ENCODE measurements around the gene ERCC1. TPM values are rescaled to one million over a fixed set of nuclear protein-coding genes. Genes with fewer than 3 reads are reported as not detected.

ERCC1 gene
- total and polyA plus RNA-seq, 2 of the 13 experiments (the other 11 are each of a cell fraction or from before 2014, with no cell fraction given), result 40.0 to 66.4 TPM

- TF ChIP-seq YEATS4 (CRISPR knock-in tag; IDR thresholded peaks at IDR 0.05; ENCODE audit: borderline replicate concordance) (peak; percentile 3; the same call in 1 of the 2 replicates), SIN3A (IDR thresholded peaks at IDR 0.05; ENCODE audit: borderline replicate concordance, low read depth, low read length) (no peak), FUBP1 (CRISPR knock-in tag; IDR thresholded peaks at IDR 0.05; ENCODE audit: borderline replicate concordance) (no peak), CCDC6 (CRISPR knock-in tag; IDR thresholded peaks at IDR 0.05) (no peak), NFE2L2 (IDR thresholded peaks at IDR 0.05; ENCODE audit: low read length) (no peak), NCOA1 (CRISPR knock-in tag; IDR thresholded peaks at IDR 0.05) (no peak), ZNF451 (CRISPR knock-in tag; IDR thresholded peaks at IDR 0.05) (no peak), ZNF382 (CRISPR knock-in tag; IDR thresholded peaks at IDR 0.05; ENCODE audit: borderline replicate concordance) (no peak), ZSCAN20 (CRISPR knock-in tag; IDR thresholded peaks at IDR 0.05; ENCODE audit: borderline replicate concordance) (no peak), EED (CRISPR knock-in tag; IDR thresholded peaks at IDR 0.05) (no peak), CEBPB (IDR thresholded peaks at IDR 0.05; ENCODE audit: borderline replicate concordance, low read depth, low read length) (no peak), ZBTB42 (CRISPR knock-in tag; IDR thresholded peaks at IDR 0.05) (no peak), ZFP1 (CRISPR knock-in tag; IDR thresholded peaks at IDR 0.05) (no peak), PAWR (CRISPR knock-in tag; IDR thresholded peaks at IDR 0.05; ENCODE audit: borderline replicate concordance) (no peak), ZNF337 (CRISPR knock-in tag; IDR thresholded peaks at IDR 0.05; ENCODE audit: borderline replicate concordance, low read depth) (0 out of 2 replicates have a peak, but pooled peaks have one; percentile 11), KMT2B (CRISPR knock-in tag; IDR thresholded peaks at IDR 0.05) (no peak; the same call in 1 of the 2 replicates), IRF9 (CRISPR knock-in tag; IDR thresholded peaks at IDR 0.05; ENCODE audit: borderline replicate concordance) (no peak), MXI1 (IDR thresholded peaks at IDR 0.05; ENCODE audit: borderline replicate concordance, low read depth, low read length) (peak; percentile 33; the same call in 1 of the 3 replicates), ZNF782 (CRISPR knock-in tag; IDR thresholded peaks at IDR 0.05; ENCODE audit: borderline replicate concordance) (no peak), DNMT3B (CRISPR knock-in tag; conservative IDR thresholded peaks at IDR 0.05) (no peak), SP4 (CRISPR knock-in tag; IDR thresholded peaks at IDR 0.05) (no peak), NAIF1 (CRISPR knock-in tag; IDR thresholded peaks at IDR 0.05; ENCODE audit: borderline replicate concordance) (no peak), CAMTA2 (CRISPR knock-in tag; IDR thresholded peaks at IDR 0.05; ENCODE audit: borderline replicate concordance) (no peak), NBN (conservative IDR thresholded peaks at IDR 0.05) (no peak)
- TF ChIP-seq, protein P1, sequence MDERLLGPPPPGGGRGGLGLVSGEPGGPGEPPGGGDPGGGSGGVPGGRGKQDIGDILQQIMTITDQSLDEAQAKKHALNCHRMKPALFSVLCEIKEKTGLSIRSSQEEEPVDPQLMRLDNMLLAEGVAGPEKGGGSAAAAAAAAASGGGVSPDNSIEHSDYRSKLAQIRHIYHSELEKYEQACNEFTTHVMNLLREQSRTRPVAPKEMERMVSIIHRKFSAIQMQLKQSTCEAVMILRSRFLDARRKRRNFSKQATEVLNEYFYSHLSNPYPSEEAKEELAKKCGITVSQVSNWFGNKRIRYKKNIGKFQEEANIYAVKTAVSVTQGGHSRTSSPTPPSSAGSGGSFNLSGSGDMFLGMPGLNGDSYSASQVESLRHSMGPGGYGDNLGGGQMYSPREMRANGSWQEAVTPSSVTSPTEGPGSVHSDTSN (CRISPR knock-in tag; IDR thresholded peaks at IDR 0.05), result no peak
- TF ChIP-seq, protein P2, sequence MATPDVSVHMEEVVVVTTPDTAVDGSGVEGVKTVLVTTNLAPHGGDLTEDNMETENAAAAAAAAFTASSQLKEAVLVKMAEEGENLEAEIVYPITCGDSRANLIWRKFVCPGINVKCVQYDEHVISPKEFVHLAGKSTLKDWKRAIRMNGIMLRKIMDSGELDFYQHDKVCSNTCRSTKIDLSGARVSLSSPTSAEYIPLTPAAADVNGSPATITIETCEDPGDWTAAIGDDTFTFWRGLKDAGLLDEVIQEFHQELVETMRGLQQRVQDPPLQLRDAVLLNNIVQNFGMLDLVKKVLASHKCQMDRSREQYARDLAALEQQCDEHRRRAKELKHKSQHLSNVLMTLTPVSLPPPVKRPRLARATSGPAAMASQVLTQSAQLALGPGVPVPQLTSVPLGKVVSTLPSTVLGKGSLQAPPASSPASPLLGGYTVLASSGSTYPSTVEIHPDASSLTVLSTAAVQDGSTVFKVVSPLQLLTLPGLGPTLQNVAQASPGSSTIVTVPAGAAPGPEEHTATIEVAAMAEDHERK (CRISPR knock-in tag; IDR thresholded peaks at IDR 0.05; ENCODE audit: low read depth), result no peak
Measured at GRCh38 chr19:45424191-45425058, 708 bp upstream of the ERCC1 start (continued).
